ENCODE measurements around the gene MSH2. TPM values are rescaled to one million over a fixed set of nuclear protein-coding genes. Genes with fewer than 3 reads are reported as not detected.

Gene MSH2
- total RNA-seq, 2 experiments from 2014 or later, result 56.9 to 59.2 TPM

DNA sequence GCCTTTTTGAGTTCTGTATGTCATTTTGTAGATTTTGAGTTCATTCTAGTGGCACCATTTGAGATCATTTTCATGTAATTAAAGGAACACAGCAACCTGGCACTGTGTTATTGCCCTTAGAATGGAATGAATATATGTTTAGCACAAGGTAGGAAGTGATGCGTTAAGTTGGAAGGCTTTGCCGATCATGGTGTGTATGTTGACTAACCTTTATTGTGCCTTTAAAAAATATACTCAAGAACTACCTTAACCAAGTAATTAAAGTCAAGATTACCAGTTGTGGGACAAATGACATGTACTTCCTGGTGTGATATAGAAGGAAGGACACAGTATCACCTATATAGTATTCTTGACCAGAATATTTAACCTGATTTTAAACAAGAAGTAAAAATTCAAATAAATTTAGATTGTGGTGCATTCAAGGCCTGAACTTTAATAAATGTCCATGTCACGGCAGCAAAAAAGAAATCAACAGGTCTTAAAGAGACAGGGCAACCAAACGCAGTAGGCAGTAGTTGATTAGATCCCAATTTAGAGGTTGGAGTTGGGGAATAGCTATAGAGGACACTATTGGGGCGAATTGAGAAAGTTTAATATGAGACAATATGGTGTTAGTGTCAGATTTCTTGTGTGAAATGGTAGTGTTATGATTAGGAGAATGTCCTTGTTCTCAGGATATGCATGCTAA, 68.6 kb downstream of the MSH2 start:
- CTCF ChIA-PET, result no interaction called here
- ATAC-seq (no peak), DNase-seq (no peak)
- no peak overlapping the region for H3K27ac Mint-ChIP-seq
- H3K36me3 Mint-ChIP-seq (ENCODE audit: low read depth), result peaks cover 33% of the 10 kb centered on the region
- TF ChIP-seq, protein P1, sequence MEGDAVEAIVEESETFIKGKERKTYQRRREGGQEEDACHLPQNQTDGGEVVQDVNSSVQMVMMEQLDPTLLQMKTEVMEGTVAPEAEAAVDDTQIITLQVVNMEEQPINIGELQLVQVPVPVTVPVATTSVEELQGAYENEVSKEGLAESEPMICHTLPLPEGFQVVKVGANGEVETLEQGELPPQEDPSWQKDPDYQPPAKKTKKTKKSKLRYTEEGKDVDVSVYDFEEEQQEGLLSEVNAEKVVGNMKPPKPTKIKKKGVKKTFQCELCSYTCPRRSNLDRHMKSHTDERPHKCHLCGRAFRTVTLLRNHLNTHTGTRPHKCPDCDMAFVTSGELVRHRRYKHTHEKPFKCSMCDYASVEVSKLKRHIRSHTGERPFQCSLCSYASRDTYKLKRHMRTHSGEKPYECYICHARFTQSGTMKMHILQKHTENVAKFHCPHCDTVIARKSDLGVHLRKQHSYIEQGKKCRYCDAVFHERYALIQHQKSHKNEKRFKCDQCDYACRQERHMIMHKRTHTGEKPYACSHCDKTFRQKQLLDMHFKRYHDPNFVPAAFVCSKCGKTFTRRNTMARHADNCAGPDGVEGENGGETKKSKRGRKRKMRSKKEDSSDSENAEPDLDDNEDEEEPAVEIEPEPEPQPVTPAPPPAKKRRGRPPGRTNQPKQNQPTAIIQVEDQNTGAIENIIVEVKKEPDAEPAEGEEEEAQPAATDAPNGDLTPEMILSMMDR (IDR thresholded peaks at IDR 0.05), result no peak
- no peaks in the 10 kb centered on the region for H3K9me3 Mint-ChIP-seq
- POLR2A ChIA-PET, result interaction anchor here (0.6 kb wide), 1 partner anchor 283 kb away, joined by 3 read pairs; no protein-coding TSS in a partner anchor
- intact Hi-C loops (cut with micrococcal nuclease), result no loop called here
- no peaks in the 10 kb centered on the region for H3K27me3 Mint-ChIP-seq
- no peak overlapping the region for H3K4me3 Mint-ChIP-seq
- no peaks in the 10 kb centered on the region for H3K4me1 Mint-ChIP-seq (ENCODE audit: low read depth)

- Mint-ChIP-seq H3K4me3 (no peak overlapping the region), H3K27me3 (no peaks in the 10 kb centered on the region), H3K4me1 (ENCODE audit: low read depth) (no peaks in the 10 kb centered on the region), H3K36me3 (ENCODE audit: low read depth) (peaks cover 46% of the 10 kb centered on the region), H3K9me3 (no peaks in the 10 kb centered on the region), H3K27ac (no peak overlapping the region)
- ChIA-PET POLR2A (no interaction called here), CTCF (interaction anchor here (1.3 to 1.4 kb wide), 2 partner anchors 43 to 288 kb away, joined by 3 to 4 read pairs; no protein-coding TSS in a partner anchor)
- TF ChIP-seq, protein P1 (IDR thresholded peaks at IDR 0.05), result no peak
- no peak for ATAC-seq
- DNase-seq, result no peak
- intact Hi-C loops (cut with micrococcal nuclease), result no loop called here
Measured at GRCh38 chr2:47479863-47480262, 76.9 kb downstream of the MSH2 start.

DNA sequence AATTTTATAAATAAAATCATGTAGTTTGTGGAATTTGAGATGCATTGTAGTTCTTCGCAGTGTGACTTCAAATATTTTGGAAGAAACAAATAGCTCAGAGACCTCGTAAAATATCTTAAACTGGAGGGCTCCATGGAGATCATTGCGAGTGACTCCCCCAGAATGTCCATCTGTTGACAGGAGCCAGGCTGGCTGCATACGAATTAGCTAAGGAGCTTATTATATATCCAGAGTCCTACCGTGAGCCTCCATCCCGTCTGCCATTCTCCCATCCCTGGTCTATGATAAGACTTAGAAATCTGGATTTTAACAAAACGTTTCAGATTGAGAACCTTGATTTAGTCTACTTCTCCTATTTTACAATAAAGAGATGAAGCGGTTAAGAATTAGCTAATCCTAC, 80.2 kb downstream of the MSH2 start:
- H3K4me1 Mint-ChIP-seq (ENCODE audit: low read depth), result peaks cover 21% of the 10 kb centered on the region
- no peaks in the 10 kb centered on the region for H3K9me3 Mint-ChIP-seq
- H3K27me3 Mint-ChIP-seq, result no peaks in the 10 kb centered on the region
- TF ChIP-seq, protein P1 (IDR thresholded peaks at IDR 0.05), result no peak
- no peak overlapping the region for H3K4me3 Mint-ChIP-seq
- H3K27ac Mint-ChIP-seq, result no peak overlapping the region
- ChIA-PET CTCF (interaction anchor here (0.6 to 1.1 kb wide), 3 partner anchors 38 to 284 kb away, joined by 3 read pairs; no protein-coding TSS in a partner anchor), POLR2A (no interaction called here)
- no peak for DNase-seq
- no peak for ATAC-seq
- intact Hi-C loops (cut with micrococcal nuclease), result no loop called here
- H3K36me3 Mint-ChIP-seq (ENCODE audit: low read depth), result peaks cover 48% of the 10 kb centered on the region

- TF ChIP-seq, protein P1 (IDR thresholded peaks at IDR 0.05), result no peak
- Mint-ChIP-seq H3K4me1 (ENCODE audit: low read depth) (peaks cover 21% of the 10 kb centered on the region), H3K36me3 (ENCODE audit: low read depth) (peaks cover 42% of the 10 kb centered on the region), H3K9me3 (no peaks in the 10 kb centered on the region), H3K27ac (no peak overlapping the region), H3K4me3 (no peak overlapping the region), H3K27me3 (no peaks in the 10 kb centered on the region)
- CTCF ChIA-PET, result interaction anchor here (0.9 to 1.6 kb wide), 2 partner anchors 283 to 285 kb away, joined by 3 to 7 read pairs; no protein-coding TSS in a partner anchor
- POLR2A ChIA-PET, result no interaction called here
- DNase-seq, result no peak
- intact Hi-C loops (cut with micrococcal nuclease), result no loop called here
- ATAC-seq, result no peak
Measured at GRCh38 chr2:47484396-47484795, 81.4 kb downstream of the MSH2 start.

DNA sequence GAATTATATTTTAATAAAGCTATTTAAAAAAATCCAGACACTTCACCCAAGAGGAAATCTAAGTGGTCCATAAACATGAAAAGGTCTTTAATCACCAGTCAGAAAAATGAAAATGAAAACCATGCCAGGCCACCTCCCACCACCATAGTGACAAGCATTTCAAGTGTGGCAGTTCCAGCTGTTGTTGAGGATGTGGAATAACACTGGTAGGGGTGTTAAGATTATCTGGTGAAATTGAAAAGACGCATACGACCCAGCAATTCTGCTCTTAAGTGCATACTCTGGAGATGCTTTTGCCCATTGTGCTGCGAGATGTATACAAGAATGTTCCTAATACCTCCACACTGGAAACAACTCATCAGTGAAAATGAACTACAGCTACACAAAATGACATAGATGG, 82.2 kb downstream of the MSH2 start:
- Mint-ChIP-seq H3K27me3 (no peaks in the 10 kb centered on the region), H3K4me3 (no peak overlapping the region), H3K9me3 (no peaks in the 10 kb centered on the region), H3K36me3 (ENCODE audit: low read depth) (peaks cover 41% of the 10 kb centered on the region), H3K27ac (no peak overlapping the region), H3K4me1 (ENCODE audit: low read depth) (peaks cover 21% of the 10 kb centered on the region)
- CTCF ChIA-PET, result interaction anchor here (0.9 to 1.6 kb wide), 3 partner anchors 78 to 284 kb away, joined by 3 to 7 read pairs (median 3); no protein-coding TSS in a partner anchor
- no peak for DNase-seq
- POLR2A ChIA-PET, result no interaction called here
- TF ChIP-seq, protein P1 (IDR thresholded peaks at IDR 0.05), result no peak
- ATAC-seq, result no peak
- intact Hi-C loops (cut with micrococcal nuclease), result no loop called here
